IMR-90 (cell line): ENCODE results near the gene AFF2. TPM values are rescaled to one million over a fixed set of nuclear protein-coding genes. Genes with fewer than 3 reads are reported as not detected.

Experiments
- ATAC-seq: fragments of 200-7000 bp; cut with Tn5 transposase; 2 replicates; pipeline ENCODE4 v1.9.1; 2020; ENCODE audit warnings: low read depth, mild to moderate bottlenecking, moderate library complexity
- BruUV-seq: library from RNA; stranded (reverse); fragments of 400-500 nt; replicated peaks from 2 replicates; lab custom pipeline; 2021; lab: Mats Ljungman, UMichigan
- CTCF ChIA-PET: fragments of 300-600 bp; formaldehyde crosslinking; extraction: SDS; loops from one replicate; lab custom pipeline; 2021; ENCODE audit warnings: antibody characterized with exemption; lab: Yijun Ruan, JAX
- POLR2A ChIA-PET: fragments of 300-600 bp; sonication (Branson Sonifier 250); formaldehyde crosslinking; loops from one replicate; lab custom pipeline; 2022; ENCODE audit warnings: antibody characterized with exemption; ENCODE audit not compliant: unreplicated experiment; lab: Charles Lee
- DNase-seq: peaks from one replicate; pipeline ENCODE4 v3.0.0; 2013
- H2AFZ ChIP-seq: replicated peaks from 2 replicates; pipeline ENCODE3; 2013; ENCODE audit warnings: low read length, mild to moderate bottlenecking; ENCODE audit not compliant: poor library complexity
- H2AK5ac ChIP-seq: 2 replicates; pipeline ENCODE4 v1.6.1; 2013; ENCODE audit warnings: low read depth, low read length, inconsistent platforms
- H2AK9ac ChIP-seq: replicated peaks from 2 replicates; pipeline ENCODE3; 2013; ENCODE audit warnings: mild to moderate bottlenecking, low read depth, low read length, moderate library complexity; ENCODE audit not compliant: poor library complexity
- H2BK120ac ChIP-seq: 2 replicates; pipeline ENCODE4 v1.6.1; 2013; ENCODE audit warnings: low read depth, low read length, inconsistent platforms
- H2BK15ac ChIP-seq: 3 replicates; pipeline ENCODE4 v1.6.1; 2013; ENCODE audit warnings: low read depth, low read length, inconsistent platforms
- H2BK20ac ChIP-seq: 2 replicates; pipeline ENCODE4 v1.6.1; 2013; ENCODE audit warnings: low read depth, mild to moderate bottlenecking, inconsistent platforms, low read length, moderate library complexity
- H2BK5ac ChIP-seq: 2 replicates; pipeline ENCODE4 v1.6.1; 2013; ENCODE audit warnings: mild to moderate bottlenecking, low read depth, low read length, inconsistent platforms; ENCODE audit not compliant: poor library complexity, severe bottlenecking
- H3K14ac ChIP-seq: replicated peaks from 2 replicates; pipeline ENCODE4 v1.6.1; 2013; ENCODE audit warnings: low read depth, low read length, inconsistent platforms
- H3K18ac ChIP-seq: 2 replicates; pipeline ENCODE4 v1.6.1; 2013; ENCODE audit warnings: low read depth, low read length, control low read depth
- H3K23ac ChIP-seq: 2 replicates; pipeline ENCODE4 v1.6.1; 2013; ENCODE audit warnings: low read depth, low read length, inconsistent platforms
- H3K27ac ChIP-seq: 2 replicates; pipeline ENCODE4 v1.5.1; 2013; ENCODE audit warnings: mild to moderate bottlenecking, control low read depth, low read length; ENCODE audit not compliant: insufficient read depth
- H3K27me3 ChIP-seq: 2 replicates; pipeline ENCODE4 v1.6.1; 2013; ENCODE audit warnings: low read length; ENCODE audit not compliant: control insufficient read depth, insufficient read depth
- H3K36me3 ChIP-seq: 2 replicates; pipeline ENCODE4 v1.6.1; 2013; ENCODE audit warnings: low read length, mixed read lengths; ENCODE audit not compliant: control insufficient read depth, insufficient read depth
- H3K4ac ChIP-seq: 2 replicates; pipeline ENCODE4 v1.6.1; 2013; ENCODE audit warnings: low read depth, low read length, inconsistent platforms
- H3K4me1 ChIP-seq: 2 replicates; pipeline ENCODE4 v1.6.1; 2013; ENCODE audit warnings: low read length, mixed read lengths; ENCODE audit not compliant: control insufficient read depth, insufficient read depth
- H3K4me2 ChIP-seq: 2 replicates; pipeline ENCODE4 v1.6.1; 2013; ENCODE audit warnings: low read depth, mild to moderate bottlenecking, control low read depth, low read length, moderate library complexity
- H3K4me3 ChIP-seq: 2 replicates; pipeline ENCODE4 v1.5.1; 2013; ENCODE audit warnings: low read depth, mild to moderate bottlenecking, control low read depth, low read length, moderate library complexity; ENCODE audit not compliant: insufficient read depth
- H3K56ac ChIP-seq: 2 replicates; pipeline ENCODE4 v1.6.1; 2013; ENCODE audit warnings: low read length, inconsistent platforms; ENCODE audit not compliant: insufficient read depth; ENCODE audit errors: extremely low read depth
- H3K79me1 ChIP-seq, 2 experiments: 2 replicates each; pipeline ENCODE4 v1.6.1; 2013; ENCODE audit warnings: low read length in 2 of 2, inconsistent platforms in 1 of 2, low read depth in 1 of 2
- H3K9ac ChIP-seq: 2 replicates; pipeline ENCODE4 v1.6.1; 2013; ENCODE audit warnings: low read depth, low read length, control low read depth
- H3K9me1 ChIP-seq: 2 replicates; pipeline ENCODE4 v1.6.1; 2013; ENCODE audit warnings: low read length, inconsistent platforms; ENCODE audit not compliant: insufficient read depth
- H3K9me3 ChIP-seq: 2 replicates; pipeline ENCODE4 v1.6.1; 2013; ENCODE audit warnings: low read length; ENCODE audit not compliant: control insufficient read depth, insufficient read depth
- H4K20me1 ChIP-seq: 2 replicates; pipeline ENCODE4 v1.6.1; 2013; ENCODE audit warnings: low read length, inconsistent platforms; ENCODE audit not compliant: insufficient read depth
- H4K5ac ChIP-seq: 2 replicates; pipeline ENCODE4 v1.6.1; 2013; ENCODE audit warnings: mild to moderate bottlenecking, low read depth, low read length, control low read depth
- H4K8ac ChIP-seq, 2 experiments: 2 replicates each; pipeline ENCODE4 v1.6.1; 2013; ENCODE audit warnings: low read depth in 2 of 2, low read length in 2 of 2, control low read depth in 1 of 2, inconsistent platforms in 1 of 2
- H4K91ac ChIP-seq: 2 replicates; pipeline ENCODE4 v1.6.1; 2013; ENCODE audit warnings: low read depth, low read length, inconsistent platforms; ENCODE audit not compliant: insufficient read depth
- RAD21 ChIP-seq: IDR thresholded peaks from 2 replicates; pipeline ENCODE4 v1.6.1; 2012; ENCODE audit warnings: low read length, improper control_type of control experiment
- WGBS, 2 experiments: methylation state at CpG; one replicate each; pipeline versions ENCODE4 v1.1.5 to v1.1.7; 2013; ENCODE audit warnings: missing lambda C conversion rate in 2 of 2; ENCODE audit not compliant: insufficient read length in 1 of 2; ENCODE audit errors: extremely low coverage in 2 of 2; 5-methylcytosine and 5-hydroxymethylcytosine counted together
- dilution Hi-C: fragments of 300-500 bp; cut with HindIII; formaldehyde crosslinking; loops from one replicate; pipeline ENCODE4 v1.14.3; 2018; ENCODE audit warnings: low sequenced_read_pairs; ENCODE audit not compliant: unreplicated experiment
- in situ Hi-C: fragments of 300-500 bp; cut with MboI; formaldehyde crosslinking; loops from 3 replicates; pipeline ENCODE4 v1.14.3; 2019; ENCODE audit warnings: low sequenced_read_pairs, inconsistent platforms, mixed read lengths
- intact Hi-C: fragments of 100-400 bp; cut with micrococcal nuclease; formaldehyde crosslinking; loops from 2 replicates; pipeline ENCODE4 v1.10.0; 2022
- polyA plus RNA-seq, 3 experiments: library from polyadenylated mRNA; depleted of rRNA; stranded (reverse); fragments of >200 nt; gene quantifications; 2 replicates each; pipeline ENCODE4 v1.2.3, GENCODE V29; 2012; ENCODE audit warnings: low replicate concordance in 1 of 3
- total RNA-seq: library from RNA; depleted of rRNA; stranded (reverse); fragments of >200 nt; gene quantifications from 2 replicates; pipeline ENCODE4 v1.2.3, GENCODE V29; 2012

Gene AFF2
- total and polyA plus RNA-seq, 2 of the 4 experiments (the other 2 are of a cell fraction) = 0.15 to 0.72 TPM

GRCh38 chrX:148942754-148943153 is 442.3 kb downstream of the AFF2 start:
- Histone ChIP-seq H3K23ac (no peak overlapping the region), H3K27me3 (no peaks in the 10 kb centered on the region), H4K5ac (no peak overlapping the region), H3K9ac (no peak overlapping the region), H3K4me2 (no peak overlapping the region), H4K8ac (no peak overlapping the region), H3K14ac (no peak overlapping the region), H3K56ac (no peak overlapping the region), H3K27ac (no peak overlapping the region), H2BK120ac (no peak overlapping the region), H3K4ac (no peak overlapping the region), H3K4me3 (no peak overlapping the region), H3K18ac (no peak overlapping the region), H3K4me1 (no peaks in the 10 kb centered on the region), H3K79me1 (no peaks in the 10 kb centered on the region), H4K20me1 (no peaks in the 10 kb centered on the region), H2AK9ac (no peak overlapping the region), H2BK20ac (no peak overlapping the region), H2BK15ac (no peak overlapping the region), H3K36me3 (no peaks in the 10 kb centered on the region), H2BK5ac (no peak overlapping the region), H2AK5ac (no peak overlapping the region), H4K91ac (no peak overlapping the region), H3K9me1 (no peaks in the 10 kb centered on the region), H2AFZ (no peak overlapping the region), H3K9me3 (no peaks in the 10 kb centered on the region)
- DNase-seq (no peak), ATAC-seq (no peak)
- no peak for TF ChIP-seq RAD21
- in situ Hi-C loops (no loop called here), intact Hi-C loops (no loop called here), dilution Hi-C loops (no loop called here)
- no TSS peak for BruUV-seq
- ChIA-PET CTCF (no interaction called here), POLR2A (no interaction called here)
- no CpG with 5 or more reads among the region's 5 CpGs for WGBS, 2 experiments
